PC-3 (cell line): ENCODE data around the gene A2ML1. TPM values are rescaled to one million over a fixed set of nuclear protein-coding genes. Genes with fewer than 3 reads are reported as not detected.
"Not testable (repeated sequence)": the region's sequence is repeated elsewhere in the genome, so short reads cannot be mapped to it uniquely, and the experiment has no call there.

ENCODE experiments used
- ATAC-seq: fragments of 200-7000 bp; cut with Tn5 transposase; 2 replicates; pipeline ENCODE4 v1.9.1; 2020; ENCODE audit warnings: mild to moderate bottlenecking, moderate library complexity
- BruUV-seq: library from RNA; stranded (reverse); fragments of 400-500 nt; replicated peaks from 2 replicates; lab custom pipeline; 2021; lab: Mats Ljungman, UMichigan
- CTCF ChIA-PET: fragments of 300-600 bp; sonication (Branson Sonifier 250); formaldehyde crosslinking; loops from one replicate; lab custom pipeline; 2022; ENCODE audit warnings: antibody characterized with exemption; lab: Charles Lee
- POLR2A ChIA-PET: fragments of 300-600 bp; sonication (Branson Sonifier 250); formaldehyde crosslinking; loops from one replicate; lab custom pipeline; 2022; ENCODE audit warnings: antibody characterized with exemption; ENCODE audit not compliant: unreplicated experiment; lab: Charles Lee
- DNase-seq: peaks from one replicate; pipeline ENCODE4 v3.0.0-alpha.2; 2015
- H2AFZ ChIP-seq: fragments of 300-600 bp; sonication (generic); 2 replicates; pipeline ENCODE4 v1.6.0; 2016; ENCODE audit warnings: antibody characterized with exemption, low read length
- H3F3A ChIP-seq: fragments of 300-600 bp; sonication (generic); one replicate; pipeline ENCODE4 v1.6.0; 2017; ENCODE audit warnings: antibody characterized with exemption, low read length, control low read depth, mild to moderate bottlenecking; ENCODE audit not compliant: unreplicated experiment
- H3K27ac ChIP-seq: fragments of 300-600 bp; sonication (generic); 2 replicates; pipeline ENCODE4 v1.5.1; 2016; ENCODE audit warnings: mild to moderate bottlenecking, low read length
- H3K27me3 ChIP-seq: fragments of 300-600 bp; sonication (generic); 2 replicates; pipeline ENCODE4 v1.6.1; 2016; ENCODE audit warnings: low read length, mixed read lengths
- H3K36me3 ChIP-seq: fragments of 300-600 bp; sonication (generic); 2 replicates; pipeline ENCODE4 v1.6.1; 2016; ENCODE audit warnings: low read depth, mixed run types, low read length, mixed read lengths
- H3K4me1 ChIP-seq: fragments of 300-600 bp; sonication (generic); 2 replicates; pipeline ENCODE4 v1.5.1; 2016; ENCODE audit warnings: low read length; ENCODE audit not compliant: insufficient read depth
- H3K4me2 ChIP-seq: fragments of 300-600 bp; sonication (generic); 2 replicates; pipeline ENCODE4 v1.6.0; 2016; ENCODE audit warnings: low read length
- H3K4me3 ChIP-seq: fragments of 300-600 bp; sonication (generic); 2 replicates; pipeline ENCODE4 v1.5.1; 2016; ENCODE audit warnings: mild to moderate bottlenecking, low read length, mixed read lengths
- H3K79me2 ChIP-seq: fragments of 300-600 bp; sonication (generic); 2 replicates; pipeline ENCODE4 v1.6.1; 2017; ENCODE audit warnings: low read length, mixed read lengths
- H3K9ac ChIP-seq: fragments of 300-600 bp; sonication (generic); 2 replicates; pipeline ENCODE4 v1.6.0; 2016; ENCODE audit warnings: mild to moderate bottlenecking, low read length
- H3K9me2 ChIP-seq: fragments of 300-600 bp; sonication (generic); replicated peaks from 2 replicates; pipeline ENCODE4 v1.6.1; 2016; ENCODE audit warnings: mixed run types, low read length, mixed read lengths
- H3K9me3 ChIP-seq: fragments of 300-600 bp; sonication (generic); 2 replicates; pipeline ENCODE4 v1.6.1; 2016; ENCODE audit warnings: low read length, mixed read lengths
- H4K20me1 ChIP-seq: fragments of 300-600 bp; sonication (generic); 2 replicates; pipeline ENCODE4 v1.6.1; 2016; ENCODE audit warnings: low read length, mixed read lengths
- CTCF ChIP-seq: fragments of 300-600 bp; sonication (generic); conservative IDR thresholded peaks from 2 replicates; pipeline ENCODE4 v1.5.1; 2017; ENCODE audit warnings: antibody characterized with exemption, low read depth, mild to moderate bottlenecking, low read length
- EZH2 ChIP-seq: fragments of 300-600 bp; sonication (generic); IDR thresholded peaks from one replicate; pipeline ENCODE4 v1.6.1; 2017; ENCODE audit warnings: antibody characterized with exemption, mild to moderate bottlenecking, low read length; ENCODE audit not compliant: unreplicated experiment
- EZH2phosphoT487 ChIP-seq: fragments of 300-600 bp; sonication (generic); IDR thresholded peaks from 2 replicates; pipeline ENCODE4 v1.6.1; 2018; ENCODE audit warnings: mild to moderate bottlenecking, antibody characterized with exemption, low read length, borderline replicate concordance
- intact Hi-C: fragments of 100-400 bp; cut with micrococcal nuclease; formaldehyde crosslinking; loops from 2 replicates; pipeline ENCODE4 v1.9.0; 2023
- total RNA-seq: library from RNA; depleted of rRNA; stranded (reverse); fragments of >200 nt; gene quantifications from 2 replicates; pipeline ENCODE4 v1.2.3, GENCODE V29; 2014

A2ML1 gene
- total RNA-seq, 1 experiment from 2014 or later = 0.36 TPM

GRCh38 chr12:8852119-8852518, 29.7 kb downstream of the A2ML1 start:
- Histone ChIP-seq H3K4me1 (no peaks in the 10 kb centered on the region), H4K20me1 (no peaks in the 10 kb centered on the region), H3K9me3 (no peaks in the 10 kb centered on the region), H2AFZ (no peak overlapping the region), H3F3A (no peaks in the 10 kb centered on the region), H3K27me3 (no peaks in the 10 kb centered on the region), H3K4me2 (no peak overlapping the region), H3K9me2 (no peaks in the 10 kb centered on the region), H3K36me3 (no peaks in the 10 kb centered on the region), H3K79me2 (no peaks in the 10 kb centered on the region), H3K9ac (no peak overlapping the region), H3K4me3 (no peak overlapping the region), H3K27ac (no peak overlapping the region)
- TF ChIP-seq EZH2phosphoT487 (no peak), CTCF (no peak), EZH2 (no peak)
- CTCF ChIA-PET = no interaction called here
- no TSS peak for BruUV-seq
- POLR2A ChIA-PET = no interaction called here
- intact Hi-C loops = no loop called here
- ATAC-seq (no peak), DNase-seq (no peak)

DNA sequence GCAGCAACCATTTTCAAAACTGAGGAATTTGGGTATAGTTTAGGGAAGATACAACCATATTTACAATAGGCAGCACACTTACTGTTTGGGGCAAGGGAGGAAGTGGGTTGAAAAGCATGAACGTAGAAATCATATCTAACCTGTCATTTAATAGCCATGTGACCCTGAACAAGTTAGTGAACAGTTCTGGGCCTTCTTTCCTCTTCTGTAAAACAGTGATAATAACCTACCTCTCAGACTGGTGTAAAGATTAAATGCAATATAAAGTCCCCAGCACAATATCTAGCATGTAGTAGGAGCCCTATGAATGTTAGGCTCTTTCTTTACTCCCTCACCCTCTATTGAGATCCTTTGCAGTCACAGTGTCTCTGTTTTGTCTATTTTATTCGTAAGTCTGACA, 33.5 kb downstream of the A2ML1 start:
- CTCF ChIA-PET = no interaction called here
- POLR2A ChIA-PET = no interaction called here
- no peaks in the 10 kb centered on the region for H3K36me3 ChIP-seq

DNA sequence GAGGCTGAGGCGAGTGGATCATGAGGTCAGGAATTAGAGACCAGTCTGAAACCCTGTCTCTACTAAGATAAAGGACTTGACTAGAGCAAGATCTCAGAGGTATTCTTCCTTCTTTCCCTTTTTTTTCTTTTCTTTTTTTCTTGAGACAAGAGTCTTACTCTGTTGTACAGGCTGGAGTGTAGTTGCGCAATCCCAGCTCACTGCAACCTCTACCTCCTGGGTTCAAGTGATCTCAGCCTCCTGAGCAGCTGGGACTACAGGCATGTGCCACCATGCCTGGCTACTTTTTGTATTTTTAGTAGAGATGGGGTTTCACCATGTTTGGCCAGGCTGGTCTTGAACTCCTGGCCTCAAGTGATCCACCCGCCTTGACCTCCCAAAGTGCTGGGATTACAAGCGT, 37.0 kb downstream of the A2ML1 start:
- H3K4me2 ChIP-seq, H2AFZ ChIP-seq, CTCF ChIA-PET, DNase-seq, H3K36me3 ChIP-seq, intact Hi-C loops, H3K27ac ChIP-seq, H3K9me2 ChIP-seq, H3K9me3 ChIP-seq, H3K9ac ChIP-seq, H3K4me1 ChIP-seq, BruUV-seq, H3K4me3 ChIP-seq, H4K20me1 ChIP-seq, H3F3A ChIP-seq, POLR2A ChIA-PET, H3K79me2 ChIP-seq, H3K27me3 ChIP-seq, ATAC-seq: not testable (repeated sequence)

More for the DNA sequence above, 33.5 kb downstream of the A2ML1 start:
- Histone ChIP-seq H3K27ac (no peak overlapping the region), H3K9ac (no peak overlapping the region), H3K4me3 (no peak overlapping the region), H2AFZ (no peak overlapping the region), H3K4me2 (no peak overlapping the region), H3K79me2 (no peaks in the 10 kb centered on the region), H3F3A (no peaks in the 10 kb centered on the region), H4K20me1 (no peaks in the 10 kb centered on the region), H3K9me2 (no peaks in the 10 kb centered on the region), H3K27me3 (no peaks in the 10 kb centered on the region), H3K4me1 (no peaks in the 10 kb centered on the region), H3K9me3 (no peaks in the 10 kb centered on the region)
- BruUV-seq = no TSS peak
- intact Hi-C loops = no loop called here
- ATAC-seq (no peak), DNase-seq (no peak)
- TF ChIP-seq CTCF (no peak), EZH2phosphoT487 (no peak), EZH2 (no peak)
